Subcutaneous abdominal adipose tissue (tissue), 5 donors: ENCODE data around the gene MYBPC1.

Experiments
- H3K27ac ChIP-seq: one replicate; pipeline ENCODE4 v1.7.0; 2013; ENCODE audit warnings: low read depth, mild to moderate bottlenecking, inconsistent platforms, low read length, moderate library complexity
- H3K27me3 ChIP-seq, 5 donors: one replicate each; pipeline ENCODE4 v1.7.0; 2013; ENCODE audit warnings: low read length in 5 of 5, inconsistent platforms in 1 of 5; ENCODE audit not compliant: control insufficient read depth in 5 of 5, insufficient read depth in 4 of 5
- H3K36me3 ChIP-seq, 5 donors: one replicate each; pipeline ENCODE4 v1.7.0; 2013; ENCODE audit warnings: low read length in 5 of 5; ENCODE audit not compliant: control insufficient read depth in 5 of 5, insufficient read depth in 5 of 5
- H3K4me1 ChIP-seq, 5 donors: one replicate each; pipeline ENCODE4 v1.7.0; 2013; ENCODE audit warnings: low read length in 5 of 5, mild to moderate bottlenecking in 3 of 5, moderate library complexity in 1 of 5; ENCODE audit not compliant: control insufficient read depth in 5 of 5, insufficient read depth in 5 of 5
- H3K4me3 ChIP-seq, 5 donors: one replicate each; pipeline ENCODE4 v1.7.0; 2013; ENCODE audit warnings: low read length in 5 of 5, low read depth in 1 of 5
- H3K9ac ChIP-seq, 5 donors: one replicate each; pipeline ENCODE4 v1.7.0; 2013; ENCODE audit warnings: low read length in 5 of 5, mild to moderate bottlenecking in 4 of 5, moderate library complexity in 3 of 5
- H3K9me3 ChIP-seq, 5 donors: one replicate each; pipeline ENCODE4 v1.7.0; 2013; ENCODE audit warnings: low read length in 5 of 5; ENCODE audit not compliant: control insufficient read depth in 5 of 5
- donor health status: healthy.
- donor health status: healthy.
- donor health status: healthy.
- donor health status: healthy.
- donor health status: healthy.

MYBPC1 gene

GRCh38 chr12:101597164-101597563 lies 2.4 kb downstream of the MYBPC1 start:
- Histone ChIP-seq H3K4me3 (no peak overlapping the region), H3K4me1 (peaks cover 0 to 10% (median 0%) of the 10 kb centered on the region in 5 donors), H3K27me3 (no peaks in the 10 kb centered on the region), H3K9me3 (no peaks in the 10 kb centered on the region), H3K36me3 (no peaks in the 10 kb centered on the region), H3K9ac (no peak overlapping the region), H3K27ac (no peak overlapping the region)

GRCh38 chr12:101598483-101598882 lies 3.7 kb downstream of the MYBPC1 start:
- Histone ChIP-seq H3K9ac (no peak overlapping the region), H3K4me1 (no peaks in the 10 kb centered on the region), H3K4me3 (no peak overlapping the region), H3K9me3 (no peaks in the 10 kb centered on the region), H3K27me3 (no peaks in the 10 kb centered on the region), H3K27ac (no peak overlapping the region), H3K36me3 (no peaks in the 10 kb centered on the region)

GRCh38 chr12:101599311-101599710 lies 4.5 kb downstream of the MYBPC1 start:
- Histone ChIP-seq H3K36me3 (no peaks in the 10 kb centered on the region), H3K9me3 (no peaks in the 10 kb centered on the region)

GRCh38 chr12:101599771-101600484 lies 5.2 kb downstream of the MYBPC1 start:
- Histone ChIP-seq H3K36me3 (no peaks in the 10 kb centered on the region), H3K27ac (no peak overlapping the region), H3K4me1 (no peaks in the 10 kb centered on the region), H3K9me3 (no peaks in the 10 kb centered on the region), H3K4me3 (no peak overlapping the region), H3K27me3 (no peaks in the 10 kb centered on the region), H3K9ac (no peak overlapping the region)

More at GRCh38 chr12:101599311-101599710, 4.5 kb downstream of the MYBPC1 start:
- no peak overlapping the region for H3K4me3 ChIP-seq
- no peak overlapping the region for H3K9ac ChIP-seq
- no peak overlapping the region for H3K27ac ChIP-seq
- no peaks in the 10 kb centered on the region for H3K27me3 ChIP-seq
- no peaks in the 10 kb centered on the region for H3K4me1 ChIP-seq

GRCh38 chr12:101604132-101604531 lies 9.4 kb downstream of the MYBPC1 start:
- no peaks in the 10 kb centered on the region for H3K4me1 ChIP-seq
- H3K4me3 ChIP-seq: no peak overlapping the region
- H3K36me3 ChIP-seq: no peaks in the 10 kb centered on the region
- no peaks in the 10 kb centered on the region for H3K9me3 ChIP-seq
- no peak overlapping the region for H3K27ac ChIP-seq
- H3K27me3 ChIP-seq: no peaks in the 10 kb centered on the region
- H3K9ac ChIP-seq: no peak overlapping the region

- Histone ChIP-seq H3K4me1 (no peaks in the 10 kb centered on the region), H3K9ac (no peak overlapping the region), H3K27ac (no peak overlapping the region), H3K36me3 (no peaks in the 10 kb centered on the region), H3K4me3 (no peak overlapping the region), H3K27me3 (no peaks in the 10 kb centered on the region), H3K9me3 (no peaks in the 10 kb centered on the region)
Observed at GRCh38 chr12:101607894-101608293, 13.1 kb downstream of the MYBPC1 start.

GRCh38 chr12:101608301-101609133 lies 13.7 kb downstream of the MYBPC1 start:
- Histone ChIP-seq H3K9me3 (no peaks in the 10 kb centered on the region), H3K4me1 (no peaks in the 10 kb centered on the region), H3K4me3 (no peak overlapping the region), H3K36me3 (no peaks in the 10 kb centered on the region), H3K27me3 (no peaks in the 10 kb centered on the region), H3K27ac (no peak overlapping the region), H3K9ac (no peak overlapping the region)

GRCh38 chr12:101609198-101609597 lies 14.4 kb downstream of the MYBPC1 start:
- H3K27me3 ChIP-seq: no peaks in the 10 kb centered on the region
- H3K36me3 ChIP-seq: no peaks in the 10 kb centered on the region
- no peak overlapping the region for H3K9ac ChIP-seq
- H3K4me3 ChIP-seq: no peak overlapping the region
- no peaks in the 10 kb centered on the region for H3K4me1 ChIP-seq
- no peaks in the 10 kb centered on the region for H3K9me3 ChIP-seq
- H3K27ac ChIP-seq: no peak overlapping the region

GRCh38 chr12:101612160-101612916 lies 17.6 kb downstream of the MYBPC1 start:
- Histone ChIP-seq H3K4me1 (peaks cover 4 to 15% (median 12%) of the 10 kb centered on the region in 5 donors), H3K9me3 (no peaks in the 10 kb centered on the region), H3K27me3 (no peaks in the 10 kb centered on the region), H3K36me3 (no peaks in the 10 kb centered on the region), H3K27ac (no peak overlapping the region), H3K9ac (no peak overlapping the region), H3K4me3 (no peak overlapping the region)
